Keratinocyte (primary cell): ENCODE results near the gene CBY1. TPM values are rescaled to one million over a fixed set of nuclear protein-coding genes. Genes with fewer than 3 reads are reported as not detected.

Experiments used
- DNase-seq: peaks from one replicate; pipeline ENCODE4 v3.0.0-alpha.2; 2011; ENCODE audit warnings: low read depth, missing footprints, low spot score
- FAIRE-seq: peaks from 2 replicates; lab custom pipeline; 2011; peaks lifted over from hg19 to GRCh38; lab: Jason Lieb, UNC
- H2AFZ ChIP-seq: 2 replicates; pipeline ENCODE4 v1.6.0; 2012; ENCODE audit warnings: low read length, control low read depth, inconsistent platforms; ENCODE audit not compliant: control insufficient read depth
- H3K27ac ChIP-seq: 2 replicates; pipeline ENCODE4 v1.5.1; 2011; ENCODE audit warnings: low read length; ENCODE audit not compliant: control insufficient read depth, insufficient read depth
- H3K27me3 ChIP-seq: 3 replicates; pipeline ENCODE4 v1.6.0; 2011; ENCODE audit warnings: low read length; ENCODE audit not compliant: control insufficient read depth, insufficient read depth; ENCODE audit errors: extremely low read depth
- H3K36me3 ChIP-seq, 2 experiments: 2 replicates in 1 of 2; 3 replicates in 1 of 2; pipeline ENCODE4 v1.5.1; 2011; ENCODE audit warnings: low read length in 2 of 2, mild to moderate bottlenecking in 1 of 2; ENCODE audit not compliant: control insufficient read depth in 2 of 2, insufficient read depth in 2 of 2; ENCODE audit errors: extremely low read depth in 1 of 2
- H3K4me1 ChIP-seq: 3 replicates; pipeline ENCODE4 v1.5.1; 2011; ENCODE audit warnings: low read length; ENCODE audit not compliant: control insufficient read depth, insufficient read depth; ENCODE audit errors: extremely low read depth
- H3K4me2 ChIP-seq: 3 replicates; pipeline ENCODE4 v1.6.0; 2011; ENCODE audit warnings: low read depth, low read length; ENCODE audit not compliant: control insufficient read depth, insufficient read depth; ENCODE audit errors: extremely low read depth
- H3K4me3 ChIP-seq, 3 experiments: fragments of 200-600 bp in 1 of 3; sonication (generic) in 1 of 3; 2 replicates in 2 of 3; 3 replicates in 1 of 3; pipeline ENCODE4 v1.5.1; 2011 to 2016; ENCODE audit warnings: low read length in 3 of 3, mild to moderate bottlenecking in 3 of 3, control low read depth in 2 of 3, inconsistent platforms in 1 of 3, low read depth in 1 of 3, mixed read lengths in 1 of 3, mixed run types in 1 of 3, moderate library complexity in 1 of 3; ENCODE audit not compliant: control insufficient read depth in 2 of 3, insufficient read depth in 2 of 3; ENCODE audit errors: extremely low read depth in 1 of 3
- H3K79me2 ChIP-seq: 2 replicates; pipeline ENCODE4 v1.6.0; 2012; ENCODE audit warnings: low read length; ENCODE audit not compliant: control insufficient read depth, insufficient read depth
- H3K9ac ChIP-seq: 3 replicates; pipeline ENCODE4 v1.6.0; 2011; ENCODE audit warnings: low read length; ENCODE audit not compliant: control insufficient read depth, insufficient read depth; ENCODE audit errors: extremely low read depth
- H3K9me1 ChIP-seq: 3 replicates; pipeline ENCODE4 v1.6.0; 2011; ENCODE audit warnings: low read length; ENCODE audit not compliant: control insufficient read depth, insufficient read depth; ENCODE audit errors: extremely low read depth
- H3K9me3 ChIP-seq: 2 replicates; pipeline ENCODE4 v1.5.1; 2012; ENCODE audit warnings: low read depth, low read length; ENCODE audit not compliant: control insufficient read depth
- H4K20me1 ChIP-seq: 3 replicates; pipeline ENCODE4 v1.6.0; 2011; ENCODE audit warnings: low read length; ENCODE audit not compliant: control insufficient read depth, insufficient read depth; ENCODE audit errors: extremely low read depth
- EZH2 ChIP-seq: IDR thresholded peaks from one replicate; pipeline ENCODE4 v1.6.1; 2012; ENCODE audit warnings: inconsistent platforms, mild to moderate bottlenecking, low read length, moderate library complexity
- dilution Hi-C: fragments of 300-500 bp; cut with MboI; formaldehyde crosslinking; loops from one replicate; pipeline ENCODE4 v1.7.0; 2020; ENCODE audit warnings: low sequenced_read_pairs; ENCODE audit not compliant: extremely low pct_ligation_motif_present
- polyA plus RNA-seq, 5 experiments: library from polyadenylated mRNA; depleted of rRNA in 3 of 5; stranded (reverse) in 3 of 5; stranded (forward) in 1 of 5; unstranded in 1 of 5; fragments of >200 nt; gene quantifications; 1 replicate in 1 of 5; 2 replicates in 3 of 5; 3 replicates in 1 of 5; pipeline versions ENCODE4 v1.2.1 to v1.2.3, GENCODE V29; 2011 to 2012; ENCODE audit warnings: missing spikeins in 2 of 5, low read depth in 1 of 5, low replicate concordance in 1 of 5
- TF ChIP-seq, protein P1 (sequence below), 3 experiments: IDR thresholded peaks in 1 of 3; conservative IDR thresholded peaks in 1 of 3; optimal IDR thresholded peaks in 1 of 3; 2 replicates in 2 of 3; 3 replicates in 1 of 3; pipeline versions ENCODE3 to v1.5.1; 2011; ENCODE audit warnings: low read length in 3 of 3, mild to moderate bottlenecking in 3 of 3, moderate library complexity in 2 of 3, control low read depth in 1 of 3, inconsistent platforms in 1 of 3; ENCODE audit not compliant: insufficient read depth in 2 of 3; ENCODE audit errors: extremely low read depth in 1 of 3

The CBY1 gene
- polyA plus RNA-seq, 1 donor (not counting 4 experiments of a cell fraction or from before 2014, with no cell fraction given) = 40.3 TPM

GRCh38 chr22:38716271-38716670, 59.8 kb downstream of the CBY1 start:
- no peak overlapping the region for H3K27ac ChIP-seq
- H3K9me1 ChIP-seq = peaks cover 7% of the 10 kb centered on the region
- no peaks in the 10 kb centered on the region for H3K27me3 ChIP-seq
- no peaks in the 10 kb centered on the region for H3K9me3 ChIP-seq
- H3K9ac ChIP-seq = no peak overlapping the region
- no peak for FAIRE-seq
- H3K79me2 ChIP-seq = peaks cover 49% of the 10 kb centered on the region
- H3K4me3 ChIP-seq = no peak overlapping the region
- no peak overlapping the region for H3K4me2 ChIP-seq
- peaks cover 9 to 28% of the 10 kb centered on the region in 2 experiments for H3K36me3 ChIP-seq
- dilution Hi-C loops = no loop called here
- no peak overlapping the region for H2AFZ ChIP-seq
- H3K4me1 ChIP-seq = peaks cover 11% of the 10 kb centered on the region
- no peak for DNase-seq
- peaks cover 11% of the 10 kb centered on the region for H4K20me1 ChIP-seq
- TF ChIP-seq, protein P1, sequence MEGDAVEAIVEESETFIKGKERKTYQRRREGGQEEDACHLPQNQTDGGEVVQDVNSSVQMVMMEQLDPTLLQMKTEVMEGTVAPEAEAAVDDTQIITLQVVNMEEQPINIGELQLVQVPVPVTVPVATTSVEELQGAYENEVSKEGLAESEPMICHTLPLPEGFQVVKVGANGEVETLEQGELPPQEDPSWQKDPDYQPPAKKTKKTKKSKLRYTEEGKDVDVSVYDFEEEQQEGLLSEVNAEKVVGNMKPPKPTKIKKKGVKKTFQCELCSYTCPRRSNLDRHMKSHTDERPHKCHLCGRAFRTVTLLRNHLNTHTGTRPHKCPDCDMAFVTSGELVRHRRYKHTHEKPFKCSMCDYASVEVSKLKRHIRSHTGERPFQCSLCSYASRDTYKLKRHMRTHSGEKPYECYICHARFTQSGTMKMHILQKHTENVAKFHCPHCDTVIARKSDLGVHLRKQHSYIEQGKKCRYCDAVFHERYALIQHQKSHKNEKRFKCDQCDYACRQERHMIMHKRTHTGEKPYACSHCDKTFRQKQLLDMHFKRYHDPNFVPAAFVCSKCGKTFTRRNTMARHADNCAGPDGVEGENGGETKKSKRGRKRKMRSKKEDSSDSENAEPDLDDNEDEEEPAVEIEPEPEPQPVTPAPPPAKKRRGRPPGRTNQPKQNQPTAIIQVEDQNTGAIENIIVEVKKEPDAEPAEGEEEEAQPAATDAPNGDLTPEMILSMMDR (optimal IDR thresholded peaks at IDR 0.05 in 1 of 3, IDR thresholded peaks at IDR 0.05 in 1 of 3, conservative IDR thresholded peaks at IDR 0.05 in 1 of 3; ENCODE audit: extremely low read depth in 1 of 3, insufficient read depth in 2 of 3, low read length in 3 of 3) = no peak
- TF ChIP-seq EZH2 = no peak

GRCh38 chr22:38716826-38717225, 60.4 kb downstream of the CBY1 start:
- peaks cover 11% of the 10 kb centered on the region for H3K4me1 ChIP-seq
- H3K9me3 ChIP-seq = no peaks in the 10 kb centered on the region
- no peak overlapping the region for H3K9ac ChIP-seq
- TF ChIP-seq, protein P1 (optimal IDR thresholded peaks at IDR 0.05 in 1 of 3, IDR thresholded peaks at IDR 0.05 in 1 of 3, conservative IDR thresholded peaks at IDR 0.05 in 1 of 3; ENCODE audit: extremely low read depth in 1 of 3, insufficient read depth in 2 of 3, low read length in 3 of 3) = no peak
- TF ChIP-seq EZH2 = no peak
- no peaks in the 10 kb centered on the region for H3K27me3 ChIP-seq
- no peak overlapping the region for H3K4me2 ChIP-seq
- peaks cover 44% of the 10 kb centered on the region for H3K79me2 ChIP-seq
- dilution Hi-C loops = no loop called here
- no peak overlapping the region for H3K4me3 ChIP-seq
- H2AFZ ChIP-seq = no peak overlapping the region
- FAIRE-seq = no peak
- no peak for DNase-seq
- peaks cover 7% of the 10 kb centered on the region for H3K9me1 ChIP-seq
- H3K36me3 ChIP-seq = peaks cover 13 to 28% of the 10 kb centered on the region in 2 experiments
- peaks cover 11% of the 10 kb centered on the region for H4K20me1 ChIP-seq
- no peak overlapping the region for H3K27ac ChIP-seq
